ENCODE data around the gene WDR6.
"Not testable (repeated sequence)": the region's sequence is repeated elsewhere in the genome, so short reads cannot be mapped to it uniquely, and the experiment has no call there.

WDR6 gene

GRCh38 chr3:48990636-48991469, 16.3 kb upstream of the WDR6 start:
- peak; percentile 59 for DNase-seq (ENCODE audit: low spot score)

DNA sequence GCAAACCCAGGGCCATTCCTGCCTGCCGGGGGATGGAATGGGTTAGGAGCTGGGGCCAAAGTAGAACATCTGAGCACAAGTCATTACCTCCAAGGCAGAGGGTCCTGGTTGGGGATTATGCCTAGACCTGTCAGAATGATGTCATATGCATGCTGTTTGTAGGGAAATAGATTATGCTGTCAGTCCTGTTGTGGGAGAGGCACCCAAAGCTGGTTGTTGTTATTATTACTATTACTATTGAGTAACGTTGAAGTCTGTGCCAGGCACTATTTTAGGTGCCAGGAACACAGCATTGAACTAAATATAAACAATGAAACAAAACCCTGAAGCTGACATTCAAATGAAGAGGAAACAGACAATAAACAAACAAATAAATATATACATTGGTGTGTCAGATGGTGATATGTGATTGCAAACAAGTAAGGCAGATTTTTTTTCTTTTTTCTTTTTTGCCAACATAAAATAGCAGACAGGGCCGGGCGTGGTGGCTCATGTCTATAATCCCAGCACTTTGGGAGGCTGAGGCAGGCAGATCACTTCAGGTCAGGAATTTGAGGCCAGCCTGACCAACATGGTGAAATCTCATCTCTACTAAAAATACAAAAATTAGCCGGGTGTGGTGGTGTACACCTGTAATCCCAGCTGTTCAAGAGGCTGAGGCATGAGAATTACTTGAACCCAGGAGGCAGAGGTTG, 15.2 kb upstream of the WDR6 start:
- no peak for DNase-seq (ENCODE audit: low spot score)

GRCh38 chr3:48993834-48994233, 13.4 kb upstream of the WDR6 start:
- DNase-seq (ENCODE audit: low spot score), result no peak

DNA sequence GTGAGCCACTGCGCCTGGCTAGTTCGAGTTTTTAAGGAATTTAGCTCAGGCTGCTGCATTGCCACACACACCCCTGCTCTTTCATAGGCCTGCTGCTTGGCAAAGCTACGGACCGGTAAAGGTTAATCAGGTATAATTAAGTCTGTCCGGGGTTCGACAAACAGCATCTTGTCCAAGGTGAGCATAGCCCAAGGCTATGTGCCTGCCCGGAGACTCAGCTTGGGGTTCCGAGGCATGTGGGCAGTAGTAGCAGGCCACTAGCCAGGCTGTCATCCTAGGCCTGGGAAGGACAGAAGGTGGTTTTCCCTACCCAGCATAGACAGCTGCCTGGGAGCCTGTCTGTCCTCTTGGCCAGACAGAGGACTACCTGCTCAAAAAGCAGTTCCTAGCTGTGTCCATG, 10.6 kb upstream of the WDR6 start:
- DNase-seq (ENCODE audit: low spot score), result no peak

- no peak for DNase-seq (ENCODE audit: low spot score)
Measured at GRCh38 chr3:48997102-48997635, 10.0 kb upstream of the WDR6 start.

DNA sequence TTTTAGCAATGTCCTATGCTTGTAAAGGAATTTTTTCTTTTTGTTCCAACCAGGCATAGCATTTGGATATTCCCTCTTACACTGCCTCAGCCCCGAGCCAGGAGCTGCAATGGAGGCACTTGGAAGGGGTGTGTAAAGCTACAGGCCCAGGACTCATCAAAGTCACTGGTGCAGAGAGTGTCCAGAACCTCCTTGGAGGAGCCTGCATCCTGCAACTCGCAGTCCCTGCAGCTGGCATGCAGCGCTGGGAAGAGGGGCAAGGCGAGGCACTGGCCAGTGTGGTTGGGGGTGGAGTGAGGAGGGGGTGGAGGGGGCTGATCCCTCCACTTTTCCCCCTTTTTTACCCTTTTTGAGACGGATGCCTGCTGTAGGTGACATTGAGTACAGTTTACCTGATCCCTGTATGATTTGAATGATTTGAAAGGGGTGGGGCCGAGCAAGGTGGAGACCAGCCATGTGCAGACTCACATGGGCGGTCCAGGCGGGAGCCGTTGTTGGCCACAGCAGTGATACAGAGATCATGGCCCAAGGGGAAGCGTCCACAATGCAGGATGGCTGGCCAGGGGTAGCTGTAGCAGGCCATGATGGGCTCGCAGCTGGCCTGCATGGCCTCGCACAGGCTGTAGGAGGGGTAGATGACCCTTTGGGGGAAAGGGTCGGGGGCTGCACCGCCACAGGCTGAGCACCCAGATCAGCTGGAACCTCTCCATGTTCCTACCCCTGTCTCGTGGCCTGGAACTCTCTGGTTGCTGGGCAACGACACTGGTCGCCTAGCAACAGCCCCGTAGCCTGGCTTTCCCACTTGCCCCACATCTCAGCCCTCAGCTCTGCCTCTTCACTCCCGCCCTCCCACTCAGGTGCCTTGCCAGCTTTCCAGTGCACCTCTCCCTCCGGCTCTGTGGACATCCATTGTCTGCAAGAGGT, 9.2 kb upstream of the WDR6 start:
- DNase-seq (ENCODE audit: low spot score), result peak; percentile 48

- no peak for DNase-seq (ENCODE audit: low spot score)
Measured at GRCh38 chr3:48999085-48999858, 7.9 kb upstream of the WDR6 start.

DNA sequence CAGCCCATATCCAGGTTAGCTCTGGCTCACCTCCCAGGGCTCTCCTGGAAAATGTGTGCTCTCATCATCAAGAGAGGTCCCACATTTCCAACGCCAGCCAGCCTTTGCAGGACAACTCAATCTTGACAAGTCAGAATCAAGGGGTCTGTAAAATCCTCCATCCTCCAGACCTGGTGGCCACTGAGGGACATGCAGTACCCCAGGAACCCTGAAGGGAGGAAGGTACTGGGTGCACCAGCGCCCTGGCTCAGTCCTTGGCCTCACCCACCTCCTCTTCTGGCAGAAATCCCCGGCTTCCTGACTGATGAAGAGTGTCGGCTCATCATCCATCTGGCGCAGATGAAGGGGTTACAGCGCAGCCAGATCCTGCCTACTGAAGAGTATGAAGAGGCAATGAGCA, 6.0 kb upstream of the WDR6 start:
- DNase-seq (ENCODE audit: low spot score), result no peak

DNA sequence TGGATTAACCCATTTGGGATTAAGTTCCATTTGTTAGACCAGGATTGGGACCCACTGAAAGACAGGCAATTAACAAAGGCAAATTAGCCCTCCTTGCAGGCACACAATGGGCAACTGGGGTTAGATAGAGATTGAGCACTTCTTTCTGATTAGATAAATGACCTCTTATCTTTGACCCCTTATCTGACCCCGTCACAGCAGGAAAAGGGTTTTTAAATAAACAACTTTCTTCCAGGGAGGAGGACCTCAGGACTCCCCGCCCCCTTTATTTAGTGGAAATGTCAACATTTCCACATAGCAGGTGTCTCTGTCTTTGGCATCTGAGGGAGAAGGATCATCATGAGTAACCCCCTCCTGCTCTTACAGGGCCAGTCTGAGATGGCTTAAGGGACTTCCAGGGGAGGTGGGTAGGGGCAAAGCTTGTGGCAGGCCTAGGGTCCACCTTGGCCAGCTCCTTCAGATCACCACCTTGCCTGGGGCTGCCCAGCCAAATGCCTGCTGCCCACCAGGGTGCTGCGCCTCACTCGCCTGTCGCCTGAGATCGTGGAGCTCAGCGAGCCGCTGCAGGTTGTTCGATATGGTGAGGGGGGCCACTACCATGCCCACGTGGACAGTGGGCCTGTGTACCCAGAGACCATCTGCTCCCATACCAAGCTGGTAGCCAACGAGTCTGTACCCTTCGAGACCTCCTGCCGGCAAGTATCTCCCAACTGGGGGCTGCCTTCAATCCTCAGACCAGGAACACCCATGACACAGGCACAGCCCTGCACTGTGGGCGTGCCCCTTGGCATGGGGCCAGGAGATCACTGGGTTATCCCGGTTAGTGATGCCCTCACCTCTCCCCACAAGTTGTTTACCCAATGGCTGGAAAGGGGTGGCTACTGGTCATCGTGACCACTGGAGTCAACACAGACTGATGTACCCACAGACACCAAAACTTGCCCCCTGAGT, 2.6 kb upstream of the WDR6 start:
- no peak for DNase-seq (ENCODE audit: low spot score)

GRCh38 chr3:49005303-49005680, 1.9 kb upstream of the WDR6 start:
- no peak for DNase-seq (ENCODE audit: low spot score)

DNA sequence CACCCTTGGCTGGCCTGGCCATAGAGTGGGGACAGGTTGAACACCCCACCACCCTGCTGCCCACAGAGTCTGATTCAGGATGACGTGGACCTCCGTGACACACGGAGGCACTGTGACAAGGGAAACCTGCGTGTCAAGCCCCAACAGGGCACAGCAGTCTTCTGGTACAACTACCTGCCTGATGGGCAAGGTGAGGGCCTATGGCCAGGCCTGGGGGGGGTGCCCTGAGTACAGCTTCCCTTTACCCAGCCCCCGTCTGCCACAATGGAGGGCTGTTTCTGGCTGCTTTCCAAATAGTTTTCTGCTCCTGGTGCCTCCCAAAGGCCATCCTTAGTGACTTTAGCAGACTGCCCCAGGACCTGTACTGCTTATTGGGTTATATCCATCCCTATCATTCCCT, 1.2 kb upstream of the WDR6 start:
- DNase-seq (ENCODE audit: low spot score), result no peak

- no peak for DNase-seq (ENCODE audit: low spot score)
Measured at GRCh38 chr3:49006408-49007067, 653 bp upstream of the WDR6 start.

GRCh38 chr3:49007771-49008528, 759 bp downstream of the WDR6 start:
- peak; percentile 77 for DNase-seq (ENCODE audit: low spot score)

GRCh38 chr3:49008627-49009026, 1.4 kb downstream of the WDR6 start:
- not testable (repeated sequence) for DNase-seq (ENCODE audit: low spot score)

DNA sequence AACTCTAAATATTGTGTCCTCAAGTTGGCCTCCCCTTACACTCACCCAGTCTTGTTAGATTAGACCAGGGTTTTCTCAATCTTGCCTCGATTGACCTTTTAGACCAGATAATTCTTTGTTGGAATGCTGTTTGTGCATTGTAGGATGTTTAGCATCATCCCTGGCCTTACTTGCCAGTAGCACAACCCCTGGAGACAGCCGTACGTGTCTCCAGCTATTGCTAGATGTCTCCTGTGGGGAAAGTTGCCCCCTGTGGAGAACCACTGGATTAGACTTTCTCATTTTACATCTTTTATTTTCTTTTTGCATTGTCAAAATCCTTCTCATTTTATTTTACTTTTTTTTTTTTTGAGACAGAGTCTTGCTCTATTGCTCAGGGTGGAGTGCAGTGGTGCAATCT, 2.2 kb downstream of the WDR6 start:
- no peak for DNase-seq (ENCODE audit: low spot score)

DNA sequence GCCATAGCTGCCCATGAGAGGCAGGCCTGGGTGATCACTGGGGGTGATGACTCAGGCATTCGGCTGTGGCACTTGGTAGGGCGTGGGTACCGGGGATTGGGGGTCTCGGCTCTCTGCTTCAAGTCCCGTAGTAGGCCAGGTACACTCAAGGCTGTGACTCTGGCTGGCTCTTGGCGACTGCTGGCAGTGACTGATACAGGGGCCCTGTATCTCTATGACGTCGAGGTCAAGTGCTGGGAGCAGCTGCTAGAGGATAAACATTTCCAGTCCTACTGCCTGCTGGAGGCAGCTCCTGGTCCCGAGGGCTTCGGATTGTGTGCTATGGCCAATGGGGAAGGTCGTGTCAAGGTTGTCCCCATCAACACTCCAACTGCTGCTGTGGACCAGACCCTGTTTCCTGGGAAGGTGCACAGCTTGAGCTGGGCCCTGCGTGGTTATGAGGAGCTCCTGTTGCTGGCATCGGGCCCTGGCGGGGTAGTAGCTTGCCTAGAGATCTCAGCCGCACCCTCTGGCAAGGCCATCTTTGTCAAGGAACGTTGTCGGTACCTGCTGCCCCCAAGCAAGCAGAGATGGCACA, 5.3 kb downstream of the WDR6 start:
- DNase-seq (ENCODE audit: low spot score), result no peak

DNA sequence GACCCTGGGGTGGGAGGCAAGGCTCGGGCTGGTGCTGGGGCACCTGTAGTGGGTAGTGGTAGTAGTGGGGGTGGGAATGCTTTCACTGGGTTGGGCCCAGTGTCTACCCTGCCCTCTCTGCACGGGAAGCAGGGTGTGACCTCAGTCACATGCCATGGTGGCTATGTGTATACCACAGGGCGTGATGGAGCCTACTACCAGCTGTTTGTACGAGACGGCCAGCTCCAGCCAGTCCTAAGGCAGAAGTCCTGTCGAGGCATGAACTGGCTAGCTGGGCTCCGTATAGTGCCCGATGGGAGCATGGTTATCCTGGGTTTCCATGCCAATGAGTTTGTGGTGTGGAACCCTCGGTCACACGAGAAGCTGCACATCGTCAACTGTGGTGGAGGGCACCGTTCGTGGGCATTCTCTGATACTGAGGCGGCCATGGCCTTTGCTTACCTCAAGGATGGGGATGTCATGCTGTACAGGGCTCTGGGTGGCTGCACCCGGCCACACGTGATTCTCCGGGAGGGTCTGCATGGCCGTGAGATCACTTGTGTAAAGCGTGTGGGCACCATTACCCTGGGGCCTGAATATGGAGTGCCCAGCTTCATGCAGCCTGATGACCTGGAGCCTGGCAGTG, 6.0 kb downstream of the WDR6 start:
- DNase-seq (ENCODE audit: low spot score), result no peak

Data from cerebellar cortex (tissue), 1 donor.